ENCODE measurements around the gene ACMSD. TPM values are rescaled to one million over a fixed set of nuclear protein-coding genes. Genes with fewer than 3 reads are reported as not detected.
"Not testable (repeated sequence)": the region's sequence is repeated elsewhere in the genome, so short reads cannot be mapped to it uniquely, and the experiment has no call there.

The ACMSD gene
- polyA plus RNA-seq (2013, experiment 1 of 2): not detected
- polyA plus RNA-seq (2013, experiment 2 of 2): not detected

DNA sequence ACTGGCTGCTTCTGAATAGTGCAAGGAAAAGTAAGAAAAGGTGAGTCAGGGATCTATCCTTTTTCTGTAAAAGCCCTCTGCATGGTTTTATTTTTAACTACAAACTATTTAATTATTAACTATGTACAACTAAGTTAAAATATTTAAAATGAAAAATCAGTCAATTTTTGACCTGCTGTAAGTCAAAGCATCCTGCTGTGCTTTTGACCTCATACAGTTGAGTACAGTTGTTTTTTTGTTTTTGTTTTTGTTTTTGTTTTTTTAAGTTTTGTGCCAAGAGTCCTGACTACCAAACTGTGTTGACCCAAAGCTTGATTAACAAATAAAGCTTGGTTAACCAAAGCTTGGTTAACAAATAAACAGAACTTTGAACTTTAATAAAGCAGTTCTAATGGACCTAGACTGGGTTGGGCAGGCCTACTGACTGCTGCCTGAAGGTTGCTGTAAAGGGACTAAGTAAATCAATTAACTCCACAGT, at the start of gene ACMSD:
ACMSD (plus strand) TSS at position 474 of the 478 bp plus-strand sequence. CDS start 67 bp downstream, outside the sequence.
- Histone ChIP-seq H3K36me3 (ENCODE audit: control insufficient read depth, insufficient read depth, low read length) (no peaks in the 10 kb centered on the region), H3K9me3 (ENCODE audit: control insufficient read depth, low read length) (peaks cover 10% of the 10 kb centered on the region), H3K27ac (ENCODE audit: low read depth, low read length, severe bottlenecking) (no peak within 1 kb of the TSS), H3K4me1 (ENCODE audit: control insufficient read depth, insufficient read depth, low read length, poor library complexity, severe bottlenecking) (no peaks in the 10 kb centered on the region), H3K4me3 (ENCODE audit: extremely low read depth, insufficient read depth, low read length, poor library complexity, severe bottlenecking) (no peak within 1 kb of the TSS)

DNA sequence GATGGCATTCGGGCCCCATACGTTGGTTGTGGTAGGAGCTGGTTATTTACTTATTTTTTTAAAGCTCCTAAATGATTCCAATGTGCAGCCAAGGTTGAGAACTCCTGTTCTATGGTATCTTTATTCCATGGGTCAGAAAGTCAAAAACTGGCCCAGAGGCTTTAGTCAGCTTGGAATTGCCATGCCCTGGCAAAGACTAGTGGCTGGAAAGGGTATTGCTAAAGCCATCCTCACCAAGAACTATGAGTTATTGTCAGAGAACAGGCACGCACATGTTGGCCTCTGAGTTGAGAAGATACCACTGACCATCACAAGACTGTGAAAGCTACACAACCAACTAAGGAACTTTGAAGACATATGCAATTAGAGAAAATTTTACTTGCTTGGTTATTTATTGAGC, 47.9 kb upstream of the ACMSD start:
- H3K36me3 ChIP-seq (ENCODE audit: control insufficient read depth, insufficient read depth, low read length): no peaks in the 10 kb centered on the region
- H3K9me3 ChIP-seq (ENCODE audit: control insufficient read depth, low read length): no peaks in the 10 kb centered on the region
- no peak overlapping the region for H3K4me3 ChIP-seq (ENCODE audit: extremely low read depth, insufficient read depth, low read length, poor library complexity, severe bottlenecking)
- no peaks in the 10 kb centered on the region for H3K4me1 ChIP-seq (ENCODE audit: control insufficient read depth, insufficient read depth, low read length, poor library complexity, severe bottlenecking)
- WGBS, 2 experiments (ENCODE audit: insufficient coverage in 2 of 2): 100% methylated on average over 2 of the region's 3 CpGs; no CpG with 5 or more reads in 1 of the 2 experiments
- no peak overlapping the region for H3K27ac ChIP-seq (ENCODE audit: low read depth, low read length, severe bottlenecking)

DNA sequence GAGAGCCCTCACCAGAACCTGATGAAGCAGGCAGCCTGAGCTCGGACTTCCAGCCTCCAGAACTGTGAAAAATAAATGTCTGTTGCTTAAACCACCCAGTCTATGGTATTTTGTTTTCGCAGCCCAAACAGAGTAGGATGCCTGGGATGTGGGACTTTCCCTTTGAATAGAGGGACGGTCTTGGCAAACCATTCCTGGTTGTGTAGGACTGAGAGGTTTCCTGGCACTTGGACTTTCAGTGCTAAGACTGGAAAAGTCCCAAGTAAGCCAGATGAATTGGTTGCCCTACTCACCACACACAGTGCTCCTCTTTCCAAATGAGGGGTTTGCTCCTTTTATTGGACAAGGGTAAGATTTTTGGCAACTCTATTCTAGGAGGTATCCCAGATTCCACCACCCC, 46.8 kb upstream of the ACMSD start:
- H3K27ac ChIP-seq (ENCODE audit: low read depth, low read length, severe bottlenecking): no peak overlapping the region
- no peaks in the 10 kb centered on the region for H3K4me1 ChIP-seq (ENCODE audit: control insufficient read depth, insufficient read depth, low read length, poor library complexity, severe bottlenecking)
- 50 to 100% methylated on average over 1 of the region's 3 CpGs for WGBS, 2 experiments (ENCODE audit: insufficient coverage in 2 of 2)
- no peaks in the 10 kb centered on the region for H3K36me3 ChIP-seq (ENCODE audit: control insufficient read depth, insufficient read depth, low read length)
- no peak overlapping the region for H3K4me3 ChIP-seq (ENCODE audit: extremely low read depth, insufficient read depth, low read length, poor library complexity, severe bottlenecking)
- no peaks in the 10 kb centered on the region for H3K9me3 ChIP-seq (ENCODE audit: control insufficient read depth, low read length)

GRCh38 chr2:134792186-134792585, 46.2 kb upstream of the ACMSD start:
- Histone ChIP-seq H3K4me3 (ENCODE audit: extremely low read depth, insufficient read depth, low read length, poor library complexity, severe bottlenecking) (no peak overlapping the region), H3K27ac (ENCODE audit: low read depth, low read length, severe bottlenecking) (no peak overlapping the region), H3K4me1 (ENCODE audit: control insufficient read depth, insufficient read depth, low read length, poor library complexity, severe bottlenecking) (no peaks in the 10 kb centered on the region), H3K36me3 (ENCODE audit: control insufficient read depth, insufficient read depth, low read length) (no peaks in the 10 kb centered on the region), H3K9me3 (ENCODE audit: control insufficient read depth, low read length) (no peaks in the 10 kb centered on the region)
- 81 to 100% methylated on average over 1 to 3 of the region's 4 CpGs for WGBS, 2 experiments (ENCODE audit: insufficient coverage in 2 of 2)

DNA sequence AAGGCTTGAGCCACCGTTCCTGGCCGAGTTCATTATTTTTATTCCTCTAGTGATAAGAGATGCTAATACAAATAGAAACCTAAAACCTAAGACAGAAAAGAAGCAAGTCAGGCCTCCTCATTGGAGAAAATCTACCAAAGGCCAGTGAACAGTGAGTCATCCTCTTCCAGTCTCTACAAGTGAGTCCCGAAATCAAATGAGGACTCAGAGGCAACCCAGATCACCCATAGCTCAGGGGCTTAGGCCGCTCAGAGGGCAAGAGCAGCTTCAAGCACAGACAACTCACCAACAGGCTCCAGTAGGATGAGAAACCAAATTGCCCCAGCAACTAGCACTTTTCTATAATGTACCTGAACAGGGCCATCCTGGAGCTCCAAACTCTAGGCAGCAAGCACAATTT, 42.7 kb upstream of the ACMSD start:
- Histone ChIP-seq H3K9me3 (ENCODE audit: control insufficient read depth, low read length) (no peaks in the 10 kb centered on the region), H3K4me1 (ENCODE audit: control insufficient read depth, insufficient read depth, low read length, poor library complexity, severe bottlenecking) (no peaks in the 10 kb centered on the region), H3K36me3 (ENCODE audit: control insufficient read depth, insufficient read depth, low read length) (no peaks in the 10 kb centered on the region), H3K4me3 (ENCODE audit: extremely low read depth, insufficient read depth, low read length, poor library complexity, severe bottlenecking) (no peak overlapping the region), H3K27ac (ENCODE audit: low read depth, low read length, severe bottlenecking) (no peak overlapping the region)
- WGBS, 2 experiments (ENCODE audit: insufficient coverage in 2 of 2): 100% methylated on average over 1 of the region's 4 CpGs; no CpG with 5 or more reads in 1 of the 2 experiments

- H3K36me3 ChIP-seq (ENCODE audit: control insufficient read depth, insufficient read depth, low read length): no peaks in the 10 kb centered on the region
- WGBS, 2 experiments (ENCODE audit: insufficient coverage in 2 of 2): 100% methylated on average over 1 of the region's 2 CpGs; no CpG with 5 or more reads in 1 of the 2 experiments
- H3K4me3 ChIP-seq (ENCODE audit: extremely low read depth, insufficient read depth, low read length, poor library complexity, severe bottlenecking): no peak overlapping the region
- H3K9me3 ChIP-seq (ENCODE audit: control insufficient read depth, low read length): no peaks in the 10 kb centered on the region
- no peak overlapping the region for H3K27ac ChIP-seq (ENCODE audit: low read depth, low read length, severe bottlenecking)
- no peaks in the 10 kb centered on the region for H3K4me1 ChIP-seq (ENCODE audit: control insufficient read depth, insufficient read depth, low read length, poor library complexity, severe bottlenecking)
Observed at GRCh38 chr2:134796373-134796772, 42.0 kb upstream of the ACMSD start.

GRCh38 chr2:134799936-134800335, 38.5 kb upstream of the ACMSD start:
- no peak overlapping the region for H3K4me3 ChIP-seq (ENCODE audit: extremely low read depth, insufficient read depth, low read length, poor library complexity, severe bottlenecking)
- WGBS, 2 experiments (ENCODE audit: insufficient coverage in 2 of 2): 100% methylated on average over 1 of the region's 3 CpGs; no CpG with 5 or more reads in 1 of the 2 experiments
- peaks cover 6% of the 10 kb centered on the region for H3K9me3 ChIP-seq (ENCODE audit: control insufficient read depth, low read length)
- H3K27ac ChIP-seq (ENCODE audit: low read depth, low read length, severe bottlenecking): no peak overlapping the region
- H3K4me1 ChIP-seq (ENCODE audit: control insufficient read depth, insufficient read depth, low read length, poor library complexity, severe bottlenecking): no peaks in the 10 kb centered on the region
- H3K36me3 ChIP-seq (ENCODE audit: control insufficient read depth, insufficient read depth, low read length): no peaks in the 10 kb centered on the region

- WGBS, 2 experiments (ENCODE audit: insufficient coverage in 2 of 2): no CpG with 5 or more reads among the region's 2 CpGs
- Histone ChIP-seq H3K9me3 (ENCODE audit: control insufficient read depth, low read length) (peaks cover 6% of the 10 kb centered on the region), H3K27ac (ENCODE audit: low read depth, low read length, severe bottlenecking) (no peak overlapping the region)
Observed at GRCh38 chr2:134800341-134800740, 38.1 kb upstream of the ACMSD start.

DNA sequence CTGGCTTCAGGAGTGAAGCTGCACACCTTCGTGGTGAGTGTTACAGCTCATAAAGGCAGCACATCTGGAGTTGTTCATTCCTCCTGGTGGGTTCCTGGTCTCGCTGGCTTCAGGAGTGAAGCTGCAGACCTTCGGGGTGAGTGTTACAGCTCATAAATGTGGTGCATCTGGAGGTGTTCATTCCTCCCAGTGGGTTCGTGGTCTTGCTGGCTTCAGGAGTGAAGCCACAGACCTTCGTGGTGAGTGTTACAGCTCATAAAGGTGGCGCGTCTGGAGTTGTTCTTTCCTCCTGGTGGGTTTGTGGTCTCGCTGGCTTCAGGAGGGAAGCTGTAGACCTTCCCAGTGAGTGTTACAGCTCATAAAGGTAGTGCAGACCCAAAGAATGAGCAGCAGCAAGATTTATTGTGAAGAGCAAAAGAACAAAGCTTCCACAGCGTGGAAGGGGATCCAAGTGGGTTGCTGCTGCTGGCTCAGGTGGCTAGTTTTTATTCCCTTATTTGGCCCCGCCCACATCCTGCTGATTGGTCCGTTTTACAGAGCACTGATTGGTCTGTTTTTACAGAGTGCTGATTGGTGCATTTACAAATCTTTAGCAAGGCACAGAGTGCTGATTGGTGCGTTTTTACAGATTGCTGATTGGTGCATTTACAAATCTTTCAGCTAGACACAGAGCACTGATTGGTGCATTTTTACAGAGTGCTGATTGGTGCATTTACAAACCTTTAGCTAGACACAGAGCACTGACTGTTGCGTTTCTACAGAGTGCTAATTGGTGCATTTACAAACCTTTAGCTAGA, 34.6 kb upstream of the ACMSD start:
- not testable (repeated sequence) for H3K4me3 ChIP-seq (ENCODE audit: extremely low read depth, insufficient read depth, low read length, poor library complexity, severe bottlenecking); H3K9me3 ChIP-seq (ENCODE audit: control insufficient read depth, low read length); H3K36me3 ChIP-seq (ENCODE audit: control insufficient read depth, insufficient read depth, low read length); H3K27ac ChIP-seq (ENCODE audit: low read depth, low read length, severe bottlenecking); H3K4me1 ChIP-seq (ENCODE audit: control insufficient read depth, insufficient read depth, low read length, poor library complexity, severe bottlenecking)
- WGBS, 2 experiments (ENCODE audit: insufficient coverage in 2 of 2): 86 to 88% methylated on average over 11 to 12 of the region's 13 CpGs

More at GRCh38 chr2:134800341-134800740, 38.1 kb upstream of the ACMSD start:
- H3K4me1 ChIP-seq (ENCODE audit: control insufficient read depth, insufficient read depth, low read length, poor library complexity, severe bottlenecking): no peaks in the 10 kb centered on the region
- no peaks in the 10 kb centered on the region for H3K36me3 ChIP-seq (ENCODE audit: control insufficient read depth, insufficient read depth, low read length)
- no peak overlapping the region for H3K4me3 ChIP-seq (ENCODE audit: extremely low read depth, insufficient read depth, low read length, poor library complexity, severe bottlenecking)

GRCh38 chr2:134815741-134816140, 22.7 kb upstream of the ACMSD start:
- no peak overlapping the region for H3K4me3 ChIP-seq (ENCODE audit: extremely low read depth, insufficient read depth, low read length, poor library complexity, severe bottlenecking)
- H3K4me1 ChIP-seq (ENCODE audit: control insufficient read depth, insufficient read depth, low read length, poor library complexity, severe bottlenecking): no peaks in the 10 kb centered on the region
- no peaks in the 10 kb centered on the region for H3K36me3 ChIP-seq (ENCODE audit: control insufficient read depth, insufficient read depth, low read length)
- H3K9me3 ChIP-seq (ENCODE audit: control insufficient read depth, low read length): no peaks in the 10 kb centered on the region
- 71% methylated on average over 1 of the region's 1 CpG; no CpG with 5 or more reads in 1 of the 2 experiments for WGBS, 2 experiments (ENCODE audit: insufficient coverage in 2 of 2)
- no peak overlapping the region for H3K27ac ChIP-seq (ENCODE audit: low read depth, low read length, severe bottlenecking)

GRCh38 chr2:134818321-134818720, 20.1 kb upstream of the ACMSD start:
- Histone ChIP-seq H3K4me1 (ENCODE audit: control insufficient read depth, insufficient read depth, low read length, poor library complexity, severe bottlenecking) (no peaks in the 10 kb centered on the region), H3K36me3 (ENCODE audit: control insufficient read depth, insufficient read depth, low read length) (no peaks in the 10 kb centered on the region), H3K4me3 (ENCODE audit: extremely low read depth, insufficient read depth, low read length, poor library complexity, severe bottlenecking) (no peak overlapping the region), H3K9me3 (ENCODE audit: control insufficient read depth, low read length) (no peaks in the 10 kb centered on the region), H3K27ac (ENCODE audit: low read depth, low read length, severe bottlenecking) (no peak overlapping the region)
- WGBS, 2 experiments (ENCODE audit: insufficient coverage in 2 of 2): 69 to 100% methylated on average over 2 to 3 of the region's 5 CpGs
